Naive thymus-derived CD8-positive, alpha-beta T cell (primary cell): ENCODE results near the gene CD3D. TPM values are rescaled to one million over a fixed set of nuclear protein-coding genes. Genes with fewer than 3 reads are reported as not detected.

Source experiments
- ATAC-seq, 2 donors: fragments of 150-1000 bp; cut with Tn5 transposase in 1 of 2; sonication (Bioruptor Pico), chemical (Tn5 transposase) in 1 of 2; 1 replicate in 1 of 2; 2 replicates in 1 of 2; pipeline ENCODE4 v1.10.0; 2021; ENCODE audit warnings: mild to moderate bottlenecking in 2 of 2, moderate library complexity in 2 of 2
- POLR2A ChIA-PET: fragments of 350-600 bp; sonication (Branson Sonifier 250); formaldehyde crosslinking; loops from one replicate; lab custom pipeline; 2021; ENCODE audit warnings: antibody characterized with exemption; lab: Charles Lee
- DNase-seq, 10 donors: peaks; one replicate each; pipeline versions ENCODE4 v3.0.0 to v3.0.0-alpha.2; 2020 to 2022
- H3K27ac Mint-ChIP-seq, 10 donors: one replicate each; pipeline ENCODE4 v1.8.0; 2020 to 2022; ENCODE audit warnings: mild to moderate bottlenecking in 10 of 10, mixed read lengths in 10 of 10, moderate library complexity in 4 of 10, inconsistent platforms in 1 of 10
- H3K27me3 Mint-ChIP-seq, 5 donors: one replicate each; pipeline ENCODE4 v1.8.0; 2021 to 2022; ENCODE audit warnings: mixed read lengths in 5 of 5
- H3K36me3 Mint-ChIP-seq, 3 donors: one replicate each; pipeline ENCODE4 v1.8.0; 2020 to 2022; ENCODE audit warnings: mixed read lengths in 3 of 3, mild to moderate bottlenecking in 2 of 3, inconsistent platforms in 1 of 3
- H3K4me1 Mint-ChIP-seq, 4 donors: one replicate each; pipeline ENCODE4 v1.8.0; 2021 to 2022; ENCODE audit warnings: mixed read lengths in 4 of 4
- H3K4me3 Mint-ChIP-seq, 10 donors: one replicate each; pipeline ENCODE4 v1.8.0; 2020 to 2022; ENCODE audit warnings: mild to moderate bottlenecking in 10 of 10, mixed read lengths in 10 of 10, moderate library complexity in 6 of 10, inconsistent platforms in 1 of 10
- H3K9me3 Mint-ChIP-seq, 9 donors: one replicate each; pipeline ENCODE4 v1.8.0; 2020 to 2022; ENCODE audit warnings: mixed read lengths in 9 of 9, mild to moderate bottlenecking in 3 of 9, inconsistent platforms in 1 of 9, moderate library complexity in 1 of 9
- polyA plus RNA-seq, 3 donors: library from polyadenylated mRNA; unstranded; fragments of 300-500 nt; fragmentation: Illumina TruSeq; gene quantifications; one replicate each; pipeline ENCODE4 v1.2.3, GENCODE V29; 2021
- total RNA-seq, 8 experiments: library from RNA in 2 of 8; stranded (reverse) in 2 of 8; gene quantifications; one replicate each; pipeline ENCODE4 v1.2.3 and lab custom pipeline; 2021 to 2026

Gene CD3D
- total and polyA plus RNA-seq, 5 experiments from 2014 or later, result 355 to 1,259 (median 1,161) TPM

DNA sequence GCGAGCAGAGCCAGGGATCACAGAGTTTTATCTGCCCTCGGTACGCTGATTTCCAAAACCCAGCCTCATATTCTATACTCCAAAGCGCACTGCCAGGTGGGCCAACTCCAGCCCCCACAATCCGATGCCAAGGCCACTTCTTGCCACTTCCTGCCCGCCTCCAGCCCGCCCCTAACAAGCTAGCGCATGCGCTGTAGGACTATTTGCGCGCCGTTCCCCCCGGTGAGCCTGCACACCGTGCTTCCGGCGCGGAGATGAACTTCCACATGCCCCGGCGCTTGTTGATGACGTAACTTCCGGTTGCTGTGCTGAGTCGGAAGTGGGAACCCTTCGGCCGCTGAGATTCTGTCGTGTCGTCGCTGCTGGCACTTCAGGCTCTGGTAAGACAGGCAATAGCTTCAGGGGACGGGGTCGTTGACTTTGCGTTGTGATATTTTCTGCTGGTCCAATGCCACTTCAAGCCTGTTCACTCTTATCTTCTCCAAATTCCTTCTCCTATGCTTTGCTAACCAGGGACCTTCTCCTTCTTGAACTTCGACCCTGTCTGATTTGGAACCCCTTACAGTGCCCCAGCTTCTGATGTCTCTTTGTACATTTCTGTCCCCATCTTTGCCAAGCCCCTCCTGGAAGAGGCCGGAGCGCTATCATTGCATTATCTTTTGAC, 16.9 kb upstream of the CD3D start, which contains the start of gene UBE4A:
TSS of gene UBE4A (plus strand) at position 306 of the 664 bp plus-strand sequence. CDS start 5,481 bp downstream, outside the sequence.
- H3K27me3 Mint-ChIP-seq, result peaks cover 0 to 4% (median 0%) of the 10 kb centered on the region in 5 donors
- ATAC-seq (peak; percentile 86 to 93), DNase-seq (peak; percentile 90 to 99 (median 96))
- H3K36me3 Mint-ChIP-seq, result peaks cover 0 to 41% (median 2%) of the 10 kb centered on the region in 3 donors
- H3K27ac Mint-ChIP-seq, result peak within 1 kb of the TSS; percentile 97 to 99 (median 98)
- H3K4me1 Mint-ChIP-seq, result peaks cover 32 to 56% (median 55%) of the 10 kb centered on the region in 4 donors
- no peaks in the 10 kb centered on the region for H3K9me3 Mint-ChIP-seq
- H3K4me3 Mint-ChIP-seq, result peak within 1 kb of the TSS; percentile 85 to 98 (median 94)
- POLR2A ChIA-PET, result interaction anchor here (0.5 to 1.8 kb wide), 26 partner anchors 8 to 431 kb away, joined by 3 to 28 read pairs (median 4); partner anchors contain the start of genes CD3D, CD3E, CD3G and DDX6

DNA sequence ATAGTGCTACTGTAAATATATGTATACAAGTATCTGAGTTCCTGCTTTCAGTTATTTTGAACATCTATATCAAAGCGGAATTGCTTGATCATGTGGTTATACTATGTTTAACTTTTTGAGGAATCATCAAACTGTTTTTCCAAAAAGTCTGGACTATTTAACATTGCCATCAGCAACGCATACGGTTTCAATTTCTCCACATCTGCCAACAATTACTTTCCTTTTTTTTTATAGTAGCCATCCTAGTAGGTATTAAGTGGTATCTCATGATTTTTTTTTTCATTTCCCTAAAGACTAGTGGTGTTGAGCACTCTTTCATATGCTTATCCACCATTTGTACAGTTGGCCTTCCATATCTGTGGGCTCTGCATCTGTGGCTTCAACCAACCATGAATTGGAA, 15.6 kb upstream of the CD3D start:
- no peak overlapping the region for H3K4me3 Mint-ChIP-seq
- H3K36me3 Mint-ChIP-seq, result peaks cover 0 to 42% (median 2%) of the 10 kb centered on the region in 3 donors
- no peak for DNase-seq

DNA sequence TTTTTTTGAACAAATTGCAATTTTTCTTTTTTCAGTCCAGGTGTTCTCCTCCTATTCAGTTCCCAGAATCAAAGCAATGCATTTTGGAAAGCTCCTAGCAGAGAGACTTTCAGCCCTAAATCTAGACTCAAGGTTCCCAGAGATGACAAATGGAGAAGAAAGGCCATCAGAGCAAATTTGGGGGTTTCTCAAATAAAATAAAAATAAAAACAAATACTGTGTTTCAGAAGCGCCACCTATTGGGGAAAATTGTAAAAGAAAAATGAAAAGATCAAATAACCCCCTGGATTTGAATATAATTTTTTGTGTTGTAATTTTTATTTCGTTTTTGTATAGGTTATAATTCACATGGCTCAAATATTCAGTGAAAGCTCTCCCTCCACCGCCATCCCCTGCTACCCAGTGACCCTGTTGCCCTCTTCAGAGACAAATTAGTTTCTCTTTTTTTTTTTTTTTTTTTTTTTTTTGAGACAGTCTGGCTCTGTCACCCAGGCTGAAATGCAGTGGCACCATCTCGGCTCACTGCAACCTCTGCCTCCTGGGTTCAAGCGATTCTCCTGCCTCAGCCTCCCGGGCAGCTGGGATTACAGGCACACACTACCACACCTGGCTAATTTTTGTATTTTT, 10.7 kb upstream of the CD3D start:
- H3K9me3 Mint-ChIP-seq, result no peaks in the 10 kb centered on the region
- peaks cover 0 to 66% (median 30%) of the 10 kb centered on the region in 3 donors for H3K36me3 Mint-ChIP-seq
- POLR2A ChIA-PET, result interaction anchor here (0.7 to 1.9 kb wide), 6 partner anchors 10 to 154 kb away, joined by 3 to 12 read pairs (median 5); partner anchors contain the start of genes CD3D, CD3G and MPZL3
- H3K27ac Mint-ChIP-seq, result peak overlapping the region; percentile 88 to 100 (median 96)
- peaks cover 0 to 2% (median 0%) of the 10 kb centered on the region in 5 donors for H3K27me3 Mint-ChIP-seq
- H3K4me1 Mint-ChIP-seq, result peaks cover 26 to 43% (median 36%) of the 10 kb centered on the region in 4 donors
- ATAC-seq (peak; percentile 53 to 59), DNase-seq (peak in 3 of 10 donors; percentile 70 to 74 (median 73))
- H3K4me3 Mint-ChIP-seq, result peak overlapping the region in 1 of 10 donors; percentile 20

More for the DNA sequence above, 15.6 kb upstream of the CD3D start:
- peaks cover 0 to 4% (median 0%) of the 10 kb centered on the region in 5 donors for H3K27me3 Mint-ChIP-seq
- POLR2A ChIA-PET, result interaction anchor here (0.9 to 1.0 kb wide), 2 partner anchors 78 to 166 kb away, joined by 3 to 6 read pairs; partner anchors contain the start of gene KMT2A
- peak overlapping the region; percentile 9 to 99 (median 90) for H3K27ac Mint-ChIP-seq
- H3K9me3 Mint-ChIP-seq, result no peaks in the 10 kb centered on the region
- no peak for ATAC-seq
- peaks cover 29 to 56% (median 49%) of the 10 kb centered on the region in 4 donors for H3K4me1 Mint-ChIP-seq

DNA sequence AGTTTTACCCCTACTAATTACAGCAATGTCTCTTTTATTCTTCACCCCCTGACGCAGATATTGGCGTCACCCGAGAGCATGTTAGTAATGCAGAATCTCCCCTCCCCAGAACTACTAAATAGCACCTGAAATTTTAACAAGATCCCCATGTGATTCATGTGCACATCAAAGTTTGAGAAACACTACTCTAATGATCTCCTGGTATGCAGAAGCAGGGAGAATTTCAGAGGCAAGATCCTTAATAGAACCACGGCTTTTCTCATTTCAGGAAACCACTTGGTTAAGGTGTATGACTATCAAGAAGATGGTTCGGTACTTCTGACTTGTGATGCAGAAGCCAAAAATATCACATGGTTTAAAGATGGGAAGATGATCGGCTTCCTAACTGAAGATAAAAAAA, 7.0 kb upstream of the CD3D start:
- peak overlapping the region; percentile 82 to 100 (median 98) for H3K27ac Mint-ChIP-seq
- peaks cover 44 to 66% (median 58%) of the 10 kb centered on the region in 4 donors for H3K4me1 Mint-ChIP-seq
- ATAC-seq, result peak in 1 of 2 donors; percentile 22
- DNase-seq, result no peak
- H3K36me3 Mint-ChIP-seq, result peaks cover 19 to 78% (median 42%) of the 10 kb centered on the region in 3 donors
- H3K4me3 Mint-ChIP-seq, result peak overlapping the region in 8 of 10 donors; percentile 16 to 96 (median 80)
- H3K9me3 Mint-ChIP-seq, result no peaks in the 10 kb centered on the region
- POLR2A ChIA-PET, result interaction anchor here (2.1 to 2.2 kb wide), 2 partner anchors 10 to 11 kb away, joined by 14 to 18 read pairs; no protein-coding TSS in a partner anchor
- no peaks in the 10 kb centered on the region for H3K27me3 Mint-ChIP-seq

DNA sequence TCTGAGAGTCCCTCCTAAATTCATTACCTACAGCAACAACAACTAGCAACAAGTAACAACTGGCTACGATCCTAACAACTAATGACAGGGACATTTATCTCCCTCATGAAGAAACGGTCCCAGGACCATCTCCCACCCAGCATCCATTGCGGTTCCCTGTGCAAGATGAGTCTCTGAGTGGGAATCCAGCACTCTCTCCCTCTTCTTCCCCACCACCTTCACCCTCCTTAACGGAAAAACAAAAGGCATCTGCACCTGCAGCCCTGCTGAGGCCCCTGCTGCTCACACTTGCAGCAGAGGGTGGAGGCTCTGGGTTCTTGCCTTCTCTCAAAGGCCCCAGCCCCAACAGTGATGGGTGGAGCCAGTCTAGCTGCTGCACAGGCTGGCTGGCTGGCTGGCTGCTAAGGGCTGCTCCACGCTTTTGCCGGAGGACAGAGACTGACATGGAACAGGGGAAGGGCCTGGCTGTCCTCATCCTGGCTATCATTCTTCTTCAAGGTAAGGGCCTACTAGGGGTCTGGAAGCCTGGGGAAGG, 1.5 kb upstream of the CD3D start, which contains the start of gene CD3G:
TSS of gene CD3G (plus strand) at position 364 of the 535 bp plus-strand sequence. CDS start at position 444, 80 bp downstream.
- Mint-ChIP-seq H3K27me3 (no peaks in the 10 kb centered on the region), H3K36me3 (peaks cover 32 to 42% (median 34%) of the 10 kb centered on the region in 3 donors), H3K27ac (peak within 1 kb of the TSS; percentile 97 to 100 (median 99))

DNA sequence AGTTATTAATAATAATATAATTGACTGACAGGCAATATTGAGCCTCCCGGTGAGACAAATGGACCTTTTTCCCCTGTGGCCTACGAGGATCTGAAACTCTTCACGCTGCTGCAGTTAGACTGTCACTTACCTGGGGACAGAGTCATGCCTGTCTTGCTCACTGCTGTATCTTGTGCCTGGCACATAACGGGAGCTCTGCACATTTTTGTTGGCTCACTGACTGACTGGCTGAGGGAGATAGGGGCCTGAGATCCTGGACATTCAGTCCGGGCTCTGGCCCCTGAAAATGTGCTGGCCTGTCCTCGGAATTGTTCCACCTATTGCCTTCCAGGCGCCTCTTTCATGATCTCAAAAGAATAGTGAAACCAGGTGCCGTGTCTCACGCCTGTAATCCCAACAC, 743 bp upstream of the CD3D start:
- DNase-seq (peak in 1 of 10 donors; percentile 22), ATAC-seq (no peak)
- peak overlapping the region; percentile 97 to 100 (median 99) for H3K27ac Mint-ChIP-seq
- no peaks in the 10 kb centered on the region for H3K9me3 Mint-ChIP-seq
- H3K4me3 Mint-ChIP-seq, result peak overlapping the region; percentile 87 to 99 (median 92)
- H3K4me1 Mint-ChIP-seq, result peaks cover 49 to 85% (median 54%) of the 10 kb centered on the region in 4 donors
- POLR2A ChIA-PET, result interaction anchor here (0.8 to 2.8 kb wide), 8 partner anchors 8 to 119 kb away, joined by 3 to 16 read pairs (median 6); partner anchors contain the start of genes JAML and UBE4A
- peaks cover 0 to 1% (median 0%) of the 10 kb centered on the region in 5 donors for H3K27me3 Mint-ChIP-seq
- peaks cover 35 to 41% (median 36%) of the 10 kb centered on the region in 3 donors for H3K36me3 Mint-ChIP-seq

More for the DNA sequence above, 1.5 kb upstream of the CD3D start, which contains the start of gene CD3G:
- no peaks in the 10 kb centered on the region for H3K9me3 Mint-ChIP-seq
- peak; percentile 73 to 78 for ATAC-seq
- peak; percentile 57 to 89 (median 68) for DNase-seq
- peaks cover 49 to 85% (median 54%) of the 10 kb centered on the region in 4 donors for H3K4me1 Mint-ChIP-seq
- H3K4me3 Mint-ChIP-seq, result peak within 1 kb of the TSS; percentile 87 to 99 (median 92)
- POLR2A ChIA-PET, result interaction anchor here (0.5 to 2.6 kb wide), 8 partner anchors 9 to 525 kb away, joined by 3 to 9 read pairs (median 4); partner anchors contain the start of genes JAML and UBE4A

DNA sequence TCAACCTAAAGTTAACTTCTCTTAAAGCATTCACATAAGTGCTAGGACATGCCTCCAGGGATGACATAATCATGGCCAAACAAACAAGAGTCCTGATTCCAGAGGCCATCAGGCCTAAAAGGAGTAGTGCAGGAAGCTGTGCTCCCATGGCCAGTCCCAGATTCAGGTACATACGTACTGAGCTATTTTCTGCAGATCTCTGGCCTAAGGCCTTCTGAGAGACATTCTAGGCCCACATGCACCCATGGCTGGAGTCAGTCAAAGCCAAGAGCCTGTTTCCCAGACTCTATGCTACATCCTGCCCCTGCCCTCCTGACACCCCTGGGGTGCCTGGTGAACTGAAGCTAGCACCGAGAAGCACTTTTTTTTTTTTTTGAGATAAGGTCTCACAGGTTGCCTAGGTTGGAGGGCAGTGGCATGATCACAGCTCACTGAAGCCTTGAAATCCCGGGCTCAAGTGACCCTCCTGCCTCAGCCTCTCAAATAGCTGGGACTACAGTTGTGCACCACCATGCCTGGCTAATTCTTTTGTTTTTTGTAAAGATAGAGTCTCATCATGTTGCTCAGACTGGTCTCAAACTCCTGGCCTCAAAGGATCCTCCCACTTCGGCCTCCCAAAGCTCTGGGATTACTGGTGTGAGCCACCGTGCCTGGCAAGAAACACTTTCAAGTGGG, 553 bp downstream of the CD3D start:
- POLR2A ChIA-PET, result interaction anchor here (0.7 to 2.8 kb wide), 14 partner anchors 8 to 152 kb away, joined by 3 to 16 read pairs (median 4); partner anchors contain the start of genes JAML, KMT2A and UBE4A
- ATAC-seq, result no peak

DNA sequence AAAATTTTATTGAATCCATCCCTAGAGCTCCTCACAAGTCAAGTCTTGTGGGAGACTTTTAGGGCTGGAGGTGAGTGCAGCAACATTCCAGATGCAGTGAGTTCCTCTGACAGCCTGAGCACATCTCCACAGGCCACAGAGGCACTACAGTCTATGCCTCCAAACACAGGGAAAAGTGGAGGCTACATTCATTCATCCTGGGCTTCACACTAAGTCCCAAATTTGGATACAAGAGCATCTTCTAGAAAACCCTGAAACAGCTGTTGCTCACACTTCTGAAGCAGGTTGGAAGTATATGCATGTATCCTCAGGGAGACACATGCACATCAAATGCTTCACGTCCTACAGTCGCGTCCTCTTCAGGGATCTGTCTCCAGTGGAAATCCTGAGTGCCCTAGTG, 1.2 kb downstream of the CD3D start:
- POLR2A ChIA-PET, result interaction anchor here (0.6 to 2.8 kb wide), 9 partner anchors 8 to 151 kb away, joined by 3 to 16 read pairs (median 5); partner anchors contain the start of genes JAML and UBE4A
- Mint-ChIP-seq H3K4me3 (peak overlapping the region; percentile 87 to 99 (median 92)), H3K27ac (peak overlapping the region; percentile 97 to 100 (median 99)), H3K4me1 (peaks cover 45 to 78% (median 53%) of the 10 kb centered on the region in 4 donors), H3K27me3 (peaks cover 0 to 1% (median 0%) of the 10 kb centered on the region in 5 donors), H3K36me3 (peaks cover 32 to 42% (median 34%) of the 10 kb centered on the region in 3 donors), H3K9me3 (no peaks in the 10 kb centered on the region)
- DNase-seq, result no peak
- no peak for ATAC-seq

More for the DNA sequence above, 553 bp downstream of the CD3D start:
- H3K9me3 Mint-ChIP-seq, result no peaks in the 10 kb centered on the region
- peak overlapping the region; percentile 97 to 100 (median 99) for H3K27ac Mint-ChIP-seq
- H3K27me3 Mint-ChIP-seq, result peaks cover 0 to 1% (median 0%) of the 10 kb centered on the region in 5 donors
- DNase-seq, result peak in 3 of 10 donors; percentile 31 to 36 (median 32)
- peak overlapping the region; percentile 87 to 99 (median 92) for H3K4me3 Mint-ChIP-seq
- H3K36me3 Mint-ChIP-seq, result peaks cover 33 to 39% (median 36%) of the 10 kb centered on the region in 3 donors
- H3K4me1 Mint-ChIP-seq, result peaks cover 45 to 76% (median 53%) of the 10 kb centered on the region in 4 donors

DNA sequence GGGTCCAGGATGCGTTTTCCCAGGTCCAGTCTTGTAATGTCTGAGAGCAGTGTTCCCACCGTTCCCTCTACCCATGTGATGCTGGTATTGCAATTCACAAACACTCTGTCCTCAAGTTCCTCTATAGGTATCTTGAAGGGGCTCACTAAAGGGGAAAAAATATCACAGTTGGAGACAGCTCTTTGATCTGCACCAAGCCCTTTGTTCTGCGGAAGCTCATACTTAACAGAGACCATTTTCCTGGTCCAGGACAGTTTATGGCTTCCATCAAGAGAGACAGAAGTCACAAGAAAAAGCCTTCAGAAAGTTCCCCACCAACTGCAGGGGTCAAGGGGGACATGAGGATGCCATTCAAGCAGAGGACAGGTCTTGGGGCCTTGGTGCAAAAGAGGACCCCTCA, 2.1 kb downstream of the CD3D start:
- Mint-ChIP-seq H3K27me3 (peaks cover 0 to 1% (median 0%) of the 10 kb centered on the region in 5 donors), H3K36me3 (peaks cover 29 to 39% (median 29%) of the 10 kb centered on the region in 3 donors), H3K4me1 (peaks cover 42 to 73% (median 55%) of the 10 kb centered on the region in 4 donors), H3K9me3 (no peaks in the 10 kb centered on the region), H3K4me3 (peak overlapping the region; percentile 87 to 99 (median 92)), H3K27ac (peak overlapping the region; percentile 97 to 100 (median 99))
- POLR2A ChIA-PET, result interaction anchor here (0.6 to 3.4 kb wide), 9 partner anchors 7 to 138 kb away, joined by 3 to 18 read pairs (median 4); partner anchors contain the start of gene MPZL3
- DNase-seq, result peak in 4 of 10 donors; percentile 40 to 46 (median 42)
- ATAC-seq, result no peak

DNA sequence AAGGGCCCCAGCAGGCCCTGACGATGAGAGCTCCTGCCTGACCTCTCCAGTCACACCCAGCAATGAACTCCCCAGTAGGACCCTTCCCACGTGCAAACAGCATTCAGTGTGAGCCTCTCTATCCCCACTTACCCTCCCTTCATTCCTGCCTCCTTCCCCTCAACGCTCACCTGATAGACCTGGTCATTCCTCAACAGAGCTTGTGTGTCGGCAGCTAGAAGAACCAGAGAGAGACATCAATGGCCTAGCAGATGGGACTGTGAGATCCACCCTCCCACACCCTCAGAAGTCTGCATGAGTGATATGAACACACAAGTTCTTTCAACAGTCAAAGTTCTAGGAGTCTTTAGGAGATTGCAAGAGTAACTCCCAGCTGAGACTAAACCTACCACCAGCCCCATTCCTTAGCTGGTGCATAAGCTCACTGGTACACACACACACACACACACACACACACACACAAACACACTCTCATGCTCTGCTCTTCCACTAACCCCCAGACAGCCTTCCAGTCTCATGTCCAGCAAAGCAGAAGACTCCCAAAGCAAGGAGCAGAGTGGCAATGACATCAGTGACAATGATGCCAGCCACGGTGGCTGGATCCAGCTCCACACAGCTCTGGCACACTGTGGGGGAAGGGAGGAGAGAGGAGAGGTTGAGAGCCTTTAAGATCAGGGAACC, 3.1 kb downstream of the CD3D start:
- POLR2A ChIA-PET, result interaction anchor here (0.6 to 3.4 kb wide), 12 partner anchors 7 to 137 kb away, joined by 3 to 18 read pairs (median 4); partner anchors contain the start of genes JAML, MPZL3 and UBE4A
- peak overlapping the region; percentile 87 to 99 (median 92) for H3K4me3 Mint-ChIP-seq
- peaks cover 36 to 70% (median 60%) of the 10 kb centered on the region in 4 donors for H3K4me1 Mint-ChIP-seq
- peaks cover 0 to 1% (median 0%) of the 10 kb centered on the region in 5 donors for H3K27me3 Mint-ChIP-seq
- ATAC-seq, result peak in 1 of 2 donors; percentile 10
- H3K36me3 Mint-ChIP-seq, result peaks cover 20 to 36% (median 28%) of the 10 kb centered on the region in 3 donors
- H3K27ac Mint-ChIP-seq, result peak overlapping the region; percentile 97 to 100 (median 99)
- DNase-seq, result peak in 3 of 10 donors; percentile 35 to 44 (median 41)
- no peaks in the 10 kb centered on the region for H3K9me3 Mint-ChIP-seq
